Activated CD4-positive, alpha-beta T cell treated with anti-CD3 and anti-CD28 coated beads, Interleukin-2, Interleukin-6, amounts not matched to agents 100 ng/mL and 50 ng/mL, durations not matched to agents 16 hours and 8 hours (primary cell): Measurements from ENCODE around the gene FIG4.
A peak's percentile ranks its signal among the peaks of the same experiment; 100 is the strongest.
"Not testable (repeated sequence)": the region's sequence is repeated elsewhere in the genome, so short reads cannot be mapped to it uniquely, and the experiment has no call there.

Experiments used
- DNase-seq: peaks from one replicate; pipeline ENCODE4 v3.0.0-alpha.2; 2020

FIG4 gene

DNA sequence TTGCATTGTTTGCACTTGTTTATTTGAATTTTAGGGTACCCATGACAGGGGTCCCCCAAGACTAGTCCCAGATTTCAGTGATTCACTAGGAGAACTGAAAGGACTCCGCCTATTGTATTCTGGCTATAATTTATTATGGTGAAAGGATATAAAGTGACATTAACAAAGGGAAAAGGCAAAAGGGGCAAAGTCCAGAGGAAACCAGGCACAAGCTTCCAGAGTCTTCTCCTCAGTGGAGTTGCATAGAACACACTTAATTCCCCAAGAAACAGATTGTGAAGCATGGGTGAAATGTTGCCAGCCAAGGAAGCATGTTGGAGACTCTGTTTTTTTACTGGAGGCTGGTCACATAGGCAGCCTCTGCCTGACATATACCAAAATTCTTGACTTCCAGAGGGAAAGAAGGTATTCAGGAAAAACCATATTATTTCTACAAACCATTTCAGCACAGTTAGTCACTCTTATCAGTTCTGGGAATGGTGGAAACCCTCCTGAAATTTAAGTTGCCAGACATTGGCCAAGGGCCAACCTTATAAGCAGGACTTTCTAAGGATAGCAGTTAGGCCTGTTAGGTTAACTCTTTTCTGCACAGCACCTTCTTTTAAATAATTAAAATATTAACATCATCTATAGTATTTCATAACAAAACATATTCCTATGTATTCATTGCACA is 71.8 kb downstream of the FIG4 start:
- DNase-seq = no peak

- no peak for DNase-seq
Measured at GRCh38 chr6:109766167-109766566, 75.1 kb downstream of the FIG4 start.

GRCh38 chr6:109767961-109768360 is 76.9 kb downstream of the FIG4 start:
- no peak for DNase-seq

DNA sequence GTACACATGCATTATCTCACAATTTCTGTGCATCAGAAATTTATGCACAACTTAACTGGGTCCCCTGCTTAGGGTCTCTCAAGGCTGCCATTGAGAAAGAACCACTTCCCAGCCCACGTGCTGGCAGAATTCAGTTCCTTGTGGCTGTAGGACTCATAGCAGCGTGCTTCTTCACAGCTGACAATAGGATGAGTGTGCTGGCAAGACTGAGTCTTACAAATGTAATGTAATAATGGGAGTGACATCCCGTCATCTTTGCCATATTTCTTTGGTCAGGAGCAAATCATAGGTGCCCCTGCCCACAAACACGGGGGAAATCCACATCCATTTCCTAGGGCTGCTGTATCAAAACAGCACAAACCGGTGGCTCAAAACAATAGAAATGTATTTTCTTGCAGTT is 77.4 kb downstream of the FIG4 start:
- DNase-seq = no peak

DNA sequence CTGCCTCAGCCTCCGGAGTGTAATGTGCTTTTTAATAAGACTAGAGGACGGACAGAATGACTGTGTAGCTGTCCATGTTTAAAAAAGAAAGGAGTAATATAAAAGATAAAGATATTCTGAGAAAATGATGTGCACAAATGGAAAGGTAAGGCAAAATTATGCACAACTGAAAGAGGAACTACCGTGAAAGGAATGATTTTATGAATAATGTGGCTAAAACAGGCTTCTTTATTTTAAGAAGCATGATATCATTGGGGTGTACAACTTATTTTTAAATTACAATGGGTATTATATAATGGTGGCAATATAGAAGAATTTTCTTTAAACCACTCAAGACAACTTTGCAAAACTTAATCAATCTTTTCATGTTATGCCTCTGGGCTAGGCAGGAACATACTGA is 78.1 kb downstream of the FIG4 start:
- DNase-seq = no peak

- DNase-seq = no peak
Measured at GRCh38 chr6:109770047-109770446, 79.0 kb downstream of the FIG4 start.

- DNase-seq = no peak
Measured at GRCh38 chr6:109770779-109771178, 79.7 kb downstream of the FIG4 start.

DNA sequence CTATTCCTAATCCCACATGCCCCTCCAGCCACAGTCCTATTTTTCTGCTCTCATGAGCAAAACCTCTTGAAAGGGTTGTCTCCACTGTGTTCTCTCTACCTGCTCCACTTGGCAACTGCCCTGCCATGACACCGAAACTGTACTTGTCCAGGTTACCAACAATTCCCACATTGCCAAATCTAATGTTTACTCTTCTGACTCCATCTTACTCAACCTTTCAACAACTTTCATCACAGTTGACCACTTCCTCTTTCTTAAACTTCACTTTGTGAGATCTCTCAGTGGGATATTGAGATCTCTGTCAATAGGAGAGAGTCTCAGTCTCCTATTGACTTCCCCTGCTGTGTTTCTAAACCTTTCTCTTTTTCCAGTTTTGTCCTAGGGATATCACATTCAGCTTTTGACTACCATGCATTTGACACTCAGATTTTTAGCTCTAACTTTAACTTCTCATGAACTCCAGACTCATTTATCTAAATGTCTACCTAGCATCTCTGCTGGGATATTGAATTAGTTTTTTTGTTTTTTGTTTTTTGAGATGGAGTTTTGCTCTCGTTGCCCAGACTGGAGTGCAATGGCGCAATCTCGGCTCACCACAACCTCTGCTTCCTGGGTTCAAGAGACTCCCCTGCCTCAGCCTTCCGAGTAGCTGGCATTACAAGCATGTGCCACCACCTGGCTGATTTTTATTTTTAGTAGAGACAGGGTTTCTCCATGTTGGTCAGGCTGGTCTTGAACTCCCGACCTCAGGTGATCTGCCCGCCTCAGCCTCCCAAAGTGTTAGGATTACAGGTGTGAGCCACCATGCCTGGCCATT is 81.1 kb downstream of the FIG4 start:
- not testable (repeated sequence) for DNase-seq

DNA sequence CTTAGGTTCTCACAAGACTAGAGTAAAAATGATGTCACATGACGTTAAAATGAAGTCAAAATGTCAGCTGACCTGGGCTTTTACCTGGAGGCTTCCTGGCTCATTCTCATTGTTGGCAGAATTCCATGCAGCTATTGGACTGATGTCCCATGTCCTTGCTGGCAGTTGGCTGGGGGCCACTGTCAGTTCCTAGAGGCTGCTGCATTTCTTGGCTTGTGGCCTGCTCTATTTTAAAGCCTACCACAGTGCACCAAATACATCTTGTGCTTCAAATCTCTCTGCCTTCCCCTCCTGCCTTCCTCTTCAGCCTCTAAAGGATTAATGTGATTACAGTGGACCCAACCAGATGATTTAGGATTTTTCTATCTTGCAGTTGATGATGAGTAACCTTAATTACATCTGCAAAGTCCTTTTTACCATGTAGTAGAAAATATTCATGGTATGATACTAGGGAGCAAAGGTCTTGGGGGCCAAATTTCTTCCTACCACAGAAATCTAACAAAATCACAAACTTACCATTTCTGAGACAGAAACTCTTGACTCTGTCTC is 81.9 kb downstream of the FIG4 start:
- no peak for DNase-seq

- DNase-seq = no peak
Measured at GRCh38 chr6:109781001-109781400, 89.9 kb downstream of the FIG4 start.

DNA sequence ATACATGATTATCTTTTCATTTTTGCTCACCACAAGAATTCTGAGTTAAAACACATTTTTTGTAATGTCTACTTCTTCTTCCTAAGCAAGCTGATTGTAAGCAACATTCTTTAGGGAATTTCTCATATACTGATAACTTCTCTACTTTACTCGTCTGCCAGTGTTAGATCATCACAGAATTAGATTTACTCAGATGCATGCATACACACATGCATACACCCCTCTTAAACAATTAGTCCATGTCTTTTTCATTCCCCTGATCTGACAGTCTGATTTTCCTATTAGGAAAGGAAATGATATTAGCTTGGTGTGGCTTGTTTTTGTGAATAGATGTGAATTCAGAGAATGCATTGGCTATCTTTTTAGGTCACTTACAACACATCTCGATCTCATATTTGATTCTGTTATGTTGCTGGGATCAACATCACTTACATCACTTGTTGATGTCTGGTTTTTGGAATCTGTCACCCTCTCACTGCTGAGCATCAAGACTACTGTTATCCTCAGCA is 91.4 kb downstream of the FIG4 start:
- no peak for DNase-seq

DNA sequence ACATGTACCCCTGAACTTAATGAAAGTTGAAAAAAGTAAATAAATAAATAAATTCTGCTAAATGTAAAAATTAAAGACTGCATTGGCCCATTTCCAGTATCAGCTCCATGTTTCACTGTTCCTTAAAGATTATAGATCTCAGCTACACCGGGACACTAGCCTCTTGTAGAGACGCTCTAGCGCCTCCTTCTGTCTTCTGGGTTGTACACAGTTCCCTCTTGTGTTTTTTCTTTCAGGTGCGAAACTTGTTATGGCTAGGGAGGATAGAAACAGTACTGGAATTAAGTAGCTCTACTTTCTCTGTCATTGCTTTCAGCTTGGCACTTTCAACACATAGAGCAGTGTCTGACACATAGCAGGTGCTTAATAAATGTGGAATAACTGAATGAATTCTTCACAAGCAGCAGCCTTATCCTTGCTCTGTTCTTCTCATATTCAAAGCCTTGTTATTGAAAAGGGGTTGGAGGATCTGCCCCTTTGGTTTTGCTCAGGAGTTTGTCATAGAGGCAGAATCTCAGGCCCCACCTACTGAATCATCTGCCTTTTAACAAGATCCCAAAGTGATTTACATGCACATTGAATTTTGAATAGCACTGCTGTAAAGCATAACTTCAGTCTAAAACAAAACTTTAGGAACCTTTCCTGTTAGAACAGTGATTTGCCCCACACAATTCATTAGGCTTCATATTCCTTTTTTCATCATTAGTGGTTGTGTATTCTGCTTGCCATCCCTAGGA is 92.3 kb downstream of the FIG4 start:
- no peak for DNase-seq

DNA sequence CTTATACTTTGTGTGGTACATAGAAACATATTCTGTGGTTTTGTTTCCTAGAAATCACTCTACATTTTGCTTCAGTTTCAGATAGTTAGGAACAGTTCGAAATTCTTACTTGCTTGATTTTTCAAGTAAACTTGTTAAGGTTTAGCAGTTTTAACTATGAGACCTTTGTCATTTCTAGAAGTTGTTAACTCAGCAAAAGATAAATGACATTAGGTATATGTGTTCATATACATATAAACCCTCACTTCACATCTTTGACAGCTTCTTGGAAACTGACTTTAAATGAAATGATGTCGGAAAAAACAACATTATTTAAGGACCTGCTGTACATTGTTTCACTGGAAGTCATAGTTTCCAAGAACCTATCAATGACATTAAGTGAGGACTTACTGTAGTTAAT is 96.2 kb downstream of the FIG4 start:
- no peak for DNase-seq

- DNase-seq = no peak
Measured at GRCh38 chr6:109788687-109789086, 97.6 kb downstream of the FIG4 start.

GRCh38 chr6:109790131-109790530 is 99.0 kb downstream of the FIG4 start:
- no peak for DNase-seq

GRCh38 chr6:109791301-109791700 is 100.2 kb downstream of the FIG4 start:
- no peak for DNase-seq

- DNase-seq = no peak
Measured at GRCh38 chr6:109793021-109793420, 101.9 kb downstream of the FIG4 start.

DNA sequence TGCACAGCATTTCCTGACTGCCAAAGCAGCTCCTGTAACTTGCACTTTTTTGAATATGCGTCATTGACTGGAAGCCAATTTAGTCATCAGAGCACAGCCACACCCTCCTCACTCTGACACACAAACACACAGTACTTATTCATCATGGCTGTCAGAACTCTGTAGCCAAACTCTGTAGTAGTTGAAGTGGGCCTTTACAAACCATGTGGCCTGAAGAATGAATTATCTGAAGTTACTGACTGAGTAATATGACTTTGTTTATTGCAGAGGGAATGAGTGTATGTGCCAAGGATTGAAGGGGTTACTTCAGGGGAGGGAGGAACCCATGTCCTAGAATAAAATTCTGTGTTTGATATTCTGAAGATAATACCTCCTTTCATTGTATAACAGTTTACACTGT is 102.7 kb downstream of the FIG4 start:
- peak; percentile 53 for DNase-seq

GRCh38 chr6:109794201-109794923 is 103.3 kb downstream of the FIG4 start:
- no peak for DNase-seq

DNA sequence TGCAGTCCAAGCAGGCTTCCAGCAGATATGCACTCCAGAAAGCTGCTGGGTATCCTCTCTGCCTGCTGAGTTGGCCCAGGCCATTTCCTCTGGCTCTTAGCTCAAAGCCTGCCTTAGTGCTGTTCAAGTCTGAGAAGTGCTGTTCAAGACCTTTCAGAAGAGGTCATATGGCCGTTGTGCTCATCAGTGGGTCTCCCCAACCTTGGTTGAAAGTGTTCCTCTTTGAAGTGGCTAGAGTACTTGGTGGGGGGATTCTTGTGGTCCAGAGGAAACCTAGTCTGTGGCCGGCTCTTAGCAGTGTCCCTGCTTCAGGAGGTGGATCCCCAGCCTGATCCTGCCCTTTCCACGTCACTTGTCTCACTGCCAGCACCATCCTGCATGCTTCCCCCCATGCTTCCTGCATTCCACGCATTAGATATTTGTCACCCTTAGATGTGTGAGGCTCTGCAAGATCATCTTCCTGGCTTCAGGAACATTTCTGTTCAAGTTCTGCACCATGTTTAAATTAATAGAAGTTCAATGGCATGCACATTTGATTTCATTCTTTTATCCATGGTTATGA is 105.0 kb downstream of the FIG4 start:
- DNase-seq = no peak

GRCh38 chr6:109799129-109799528 is 108.0 kb downstream of the FIG4 start:
- DNase-seq = no peak

GRCh38 chr6:109799664-109800063 is 108.6 kb downstream of the FIG4 start:
- no peak for DNase-seq
